Measurements from ENCODE around the gene RPL15. TPM values are rescaled to one million over a fixed set of nuclear protein-coding genes. Genes with fewer than 3 reads are reported as not detected.

RPL15 gene
- total RNA-seq, 2 experiments from 2014 or later, result 2,355 to 2,390 TPM

GRCh38 chr3:23900744-23901143 lies 16.2 kb upstream of the RPL15 start:
- intact Hi-C loops (cut with micrococcal nuclease; ENCODE audit: unreplicated experiment), result no loop called here

GRCh38 chr3:23904545-23904944 lies 12.4 kb upstream of the RPL15 start:
- ChIA-PET CTCF (ENCODE audit: unreplicated experiment) (no interaction called here), POLR2A (interaction anchor here (1.0 kb wide), 1 partner anchor 12 kb away, joined by 4 read pairs; no protein-coding TSS in a partner anchor)
- no peak overlapping the region for H3K4me2 ChIP-seq (ENCODE audit: low read length)
- no peaks in the 10 kb centered on the region for H3K9me2 ChIP-seq (ENCODE audit: insufficient read depth, low read length)
- BruUV-seq (replicated peaks), result no TSS peak
- no peak for TF ChIP-seq EZH2phosphoT487 (IDR thresholded peaks at IDR 0.05; ENCODE audit: borderline replicate concordance, low read depth, low read length)
- no peak for TF ChIP-seq CTCF (conservative IDR thresholded peaks at IDR 0.05; ENCODE audit: low read length)
- H3K36me3 ChIP-seq (ENCODE audit: insufficient read depth, low read length), result peaks cover 32% of the 10 kb centered on the region
- no peaks in the 10 kb centered on the region for H3K79me2 ChIP-seq (ENCODE audit: insufficient read depth, low read depth, low read length)
- H2AFZ ChIP-seq (ENCODE audit: low read length), result no peak overlapping the region
- intact Hi-C loops (cut with micrococcal nuclease; ENCODE audit: unreplicated experiment), result no loop called here
- H3K4me3 ChIP-seq (ENCODE audit: low read depth, low read length, poor library complexity, severe bottlenecking), result no peak overlapping the region
- no peaks in the 10 kb centered on the region for H3K4me1 ChIP-seq (ENCODE audit: insufficient read depth, low read length, poor library complexity, severe bottlenecking)
- no peaks in the 10 kb centered on the region for H4K20me1 ChIP-seq (ENCODE audit: insufficient read depth, low read length)
- no peaks in the 10 kb centered on the region for H3K9me3 ChIP-seq (ENCODE audit: low read length)
- DNase-seq (ENCODE audit: low spot score), result no peak
- no peak overlapping the region for H3K27ac ChIP-seq (ENCODE audit: low read depth, low read length, poor library complexity, severe bottlenecking)

More at GRCh38 chr3:23900744-23901143, 16.2 kb upstream of the RPL15 start:
- no peaks in the 10 kb centered on the region for H3K9me2 ChIP-seq (ENCODE audit: insufficient read depth, low read length)
- TF ChIP-seq EZH2phosphoT487 (IDR thresholded peaks at IDR 0.05; ENCODE audit: borderline replicate concordance, low read depth, low read length) (no peak), CTCF (conservative IDR thresholded peaks at IDR 0.05; ENCODE audit: low read length) (no peak)
- CTCF ChIA-PET (ENCODE audit: unreplicated experiment), result no interaction called here
- H3K4me1 ChIP-seq (ENCODE audit: insufficient read depth, low read length, poor library complexity, severe bottlenecking), result no peaks in the 10 kb centered on the region
- no peak overlapping the region for H2AFZ ChIP-seq (ENCODE audit: low read length)
- H3K79me2 ChIP-seq (ENCODE audit: insufficient read depth, low read depth, low read length), result no peaks in the 10 kb centered on the region
- H3K27ac ChIP-seq (ENCODE audit: low read depth, low read length, poor library complexity, severe bottlenecking), result no peak overlapping the region
- H3K4me2 ChIP-seq (ENCODE audit: low read length), result no peak overlapping the region
- peaks cover 68% of the 10 kb centered on the region for H3K36me3 ChIP-seq (ENCODE audit: insufficient read depth, low read length)
- H3K9me3 ChIP-seq (ENCODE audit: low read length), result no peaks in the 10 kb centered on the region
- no TSS peak for BruUV-seq (replicated peaks)
- no peak overlapping the region for H3K4me3 ChIP-seq (ENCODE audit: low read depth, low read length, poor library complexity, severe bottlenecking)
- H4K20me1 ChIP-seq (ENCODE audit: insufficient read depth, low read length), result no peaks in the 10 kb centered on the region
- no peak for DNase-seq (ENCODE audit: low spot score)
- POLR2A ChIA-PET, result interaction anchor here (0.7 kb wide), 2 partner anchors 13 to 14 kb away, joined by 3 read pairs; no protein-coding TSS in a partner anchor

GRCh38 chr3:23909341-23909740 lies 7.6 kb upstream of the RPL15 start:
- intact Hi-C loops (cut with micrococcal nuclease; ENCODE audit: unreplicated experiment), result no loop called here
- Histone ChIP-seq H3K4me1 (ENCODE audit: insufficient read depth, low read length, poor library complexity, severe bottlenecking) (peaks cover 8% of the 10 kb centered on the region), H3K36me3 (ENCODE audit: insufficient read depth, low read length) (peaks cover 12% of the 10 kb centered on the region; the same call in 1 of the 2 replicates), H3K4me2 (ENCODE audit: low read length) (no peak overlapping the region), H3K27ac (ENCODE audit: low read depth, low read length, poor library complexity, severe bottlenecking) (no peak overlapping the region), H4K20me1 (ENCODE audit: insufficient read depth, low read length) (no peaks in the 10 kb centered on the region), H3K79me2 (ENCODE audit: insufficient read depth, low read depth, low read length) (no peaks in the 10 kb centered on the region; the same call in 1 of the 2 replicates), H3K9me3 (ENCODE audit: low read length) (no peaks in the 10 kb centered on the region), H3K9me2 (ENCODE audit: insufficient read depth, low read length) (no peaks in the 10 kb centered on the region), H3K4me3 (ENCODE audit: low read depth, low read length, poor library complexity, severe bottlenecking) (no peak overlapping the region), H2AFZ (ENCODE audit: low read length) (no peak overlapping the region)
- BruUV-seq (replicated peaks), result no TSS peak
- TF ChIP-seq CTCF (conservative IDR thresholded peaks at IDR 0.05; ENCODE audit: low read length) (no peak), EZH2phosphoT487 (IDR thresholded peaks at IDR 0.05; ENCODE audit: borderline replicate concordance, low read depth, low read length) (no peak)
- ChIA-PET POLR2A (interaction anchor here (0.6 to 2.9 kb wide), 5 partner anchors 7 to 1237 kb away, joined by 3 to 10 read pairs (median 3); partner anchors contain the start of genes NKIRAS1 and RPL15), CTCF (ENCODE audit: unreplicated experiment) (no interaction called here)
- DNase-seq (ENCODE audit: low spot score), result no peak

All from OCI-LY7 (cell line).